Measurements from ENCODE around the gene KLK14. TPM values are rescaled to one million over a fixed set of nuclear protein-coding genes. Genes with fewer than 3 reads are reported as not detected.
A peak's percentile ranks its signal among the peaks of the same experiment; 100 is the strongest.

The KLK14 gene
- polyA plus RNA-seq, 2 of the 4 experiments (the other 2 are of a cell fraction): 0.14 to 0.44 TPM

GRCh38 chr19:51079481-51080110 lies 3.1 kb downstream of the KLK14 start:
- CTCF ChIA-PET: interaction anchor here (0.7 to 3.3 kb wide), 3 partner anchors 15 to 158 kb away, joined by 3 to 17 read pairs (median 11); no protein-coding TSS in a partner anchor

GRCh38 chr19:51078731-51079130 lies 4.0 kb downstream of the KLK14 start:
- DNase-seq (ENCODE audit: low read depth in 1 of 2, low spot score in 1 of 2): no peak
- peaks cover 14% of the 10 kb centered on the region for H3K9me3 ChIP-seq
- ChIA-PET CTCF (interaction anchor here (3.1 to 3.3 kb wide), 2 partner anchors 16 to 62 kb away, joined by 11 to 17 read pairs; no protein-coding TSS in a partner anchor), POLR2A (no interaction called here)
- no peak overlapping the region for H3K4me2 ChIP-seq
- 85% methylated on average over 5 of the region's 6 CpGs for WGBS (ENCODE audit: missing lambda C conversion rate)
- TF ChIP-seq EHF (CRISPR knock-in tag; IDR thresholded peaks at IDR 0.05): no peak
- TF ChIP-seq EP300 (IDR thresholded peaks at IDR 0.05): no peak
- TF ChIP-seq NPAS2 (CRISPR knock-in tag; IDR thresholded peaks at IDR 0.05; ENCODE audit: borderline replicate concordance): no peak
- no peak for TF ChIP-seq POLR2A (IDR thresholded peaks at IDR 0.05; ENCODE audit: low read length)
- TF ChIP-seq RAD21 (conservative IDR thresholded peaks at IDR 0.05 in 1 of 2, IDR thresholded peaks at IDR 0.05 in 1 of 2): no peak
- no peak for TF ChIP-seq HES2 (IDR thresholded peaks at IDR 0.05)
- no peak for TF ChIP-seq POLR2AphosphoS2 (conservative IDR thresholded peaks at IDR 0.05; ENCODE audit: low read length)
- TF ChIP-seq HOXA7 (CRISPR knock-in tag; IDR thresholded peaks at IDR 0.05): no peak
- TF ChIP-seq GATA3 (IDR thresholded peaks at IDR 0.05; ENCODE audit: borderline replicate concordance): no peak
- TF ChIP-seq RARB (CRISPR knock-in tag; IDR thresholded peaks at IDR 0.05): no peak
- no peak for TF ChIP-seq ESRRA (IDR thresholded peaks at IDR 0.05; ENCODE audit: borderline replicate concordance, low read length)
- TF ChIP-seq SMC3 (IDR thresholded peaks at IDR 0.05): no peak
- no peak for TF ChIP-seq MYC (IDR thresholded peaks at IDR 0.05; ENCODE audit: borderline replicate concordance, low read length)
- no peak for TF ChIP-seq HOXB13 (CRISPR knock-in tag; IDR thresholded peaks at IDR 0.05; ENCODE audit: low read depth)
- TF ChIP-seq E2F6 (IDR thresholded peaks at IDR 0.05; ENCODE audit: borderline replicate concordance, low read depth): no peak
- TF ChIP-seq ELK1 (IDR thresholded peaks at IDR 0.05; ENCODE audit: low read depth, low read length): no peak
- no peak for TF ChIP-seq MAFK (IDR thresholded peaks at IDR 0.05; ENCODE audit: partially characterized antibody)
- no peak for FAIRE-seq
- no peak overlapping the region for H3K27ac ChIP-seq
- no peak overlapping the region for H3K4me3 ChIP-seq
- H3K4me1 ChIP-seq: no peaks in the 10 kb centered on the region
- no peak; a peak in 1 of 6 replicates for ATAC-seq

More at GRCh38 chr19:51079481-51080110, 3.1 kb downstream of the KLK14 start:
- Histone ChIP-seq H3K4me1 (no peaks in the 10 kb centered on the region), H3K4me2 (no peak overlapping the region), H3K9me3 (peaks cover 6% of the 10 kb centered on the region; the same call in 2 of the 3 replicates), H3K27ac (no peak overlapping the region), H3K4me3 (no peak overlapping the region)
- FAIRE-seq: no peak
- 70% methylated on average over 25 of the region's 27 CpGs for WGBS (ENCODE audit: missing lambda C conversion rate)
- no peak for ATAC-seq
- no peak for DNase-seq (ENCODE audit: low read depth in 1 of 2, low spot score in 1 of 2)
- no peak for TF ChIP-seq MAZ (IDR thresholded peaks at IDR 0.05; ENCODE audit: borderline replicate concordance, low read depth, low read length)
- POLR2A ChIA-PET: no interaction called here

GRCh38 chr19:51078104-51078503 lies 4.6 kb downstream of the KLK14 start:
- ChIA-PET CTCF (no interaction called here), POLR2A (no interaction called here)
- no peak overlapping the region for H3K27ac ChIP-seq
- no peak for TF ChIP-seq RARB (CRISPR knock-in tag; IDR thresholded peaks at IDR 0.05)
- TF ChIP-seq NFE2L2 (conservative IDR thresholded peaks at IDR 0.05; ENCODE audit: low read length): no peak
- no peak for TF ChIP-seq CBX8 (IDR thresholded peaks at IDR 0.05)
- TF ChIP-seq JUN (IDR thresholded peaks at IDR 0.05): no peak
- no peak for TF ChIP-seq MAFK (IDR thresholded peaks at IDR 0.05; ENCODE audit: partially characterized antibody)
- no peak for TF ChIP-seq HOXB5 (CRISPR knock-in tag; IDR thresholded peaks at IDR 0.05)
- no peak for TF ChIP-seq EHMT2 (IDR thresholded peaks at IDR 0.05; ENCODE audit: low read depth)
- no peak for TF ChIP-seq RNF2 (IDR thresholded peaks at IDR 0.05; ENCODE audit: borderline replicate concordance, low read depth)
- ATAC-seq: peak; percentile 51 to 60; a peak in 5 of 6 replicates
- H3K9me3 ChIP-seq: peaks cover 20% of the 10 kb centered on the region
- no peak for DNase-seq (ENCODE audit: low read depth in 1 of 2, low spot score in 1 of 2)
- no peak for FAIRE-seq
- 31% methylated on average over 6 of the region's 6 CpGs for WGBS (ENCODE audit: missing lambda C conversion rate)
- no peak overlapping the region for H3K4me2 ChIP-seq
- no peaks in the 10 kb centered on the region for H3K4me1 ChIP-seq
- H3K4me3 ChIP-seq: no peak overlapping the region

All from A549 (cell line).